ENCODE results near the gene LTBP1.

Gene LTBP1

GRCh38 chr2:33083699-33084387 lies 137.1 kb downstream of the LTBP1 start:
- DNase-seq (ENCODE audit: low spot score) = no peak

- no peak for DNase-seq (ENCODE audit: low spot score)
These were observed 137.7 kb downstream of the LTBP1 start for GRCh38 chr2:33084433-33084832.

- peak; percentile 41 for DNase-seq (ENCODE audit: low spot score)
These were observed 138.9 kb downstream of the LTBP1 start for GRCh38 chr2:33085646-33086045.

- no peak for DNase-seq (ENCODE audit: low spot score)
These were observed 139.8 kb downstream of the LTBP1 start for GRCh38 chr2:33086400-33087015.

- no peak for DNase-seq (ENCODE audit: low spot score)
These were observed 143.9 kb downstream of the LTBP1 start for GRCh38 chr2:33090553-33091134.

GRCh38 chr2:33091541-33092123 lies 144.9 kb downstream of the LTBP1 start:
- no peak for DNase-seq (ENCODE audit: low spot score)

- no peak for DNase-seq (ENCODE audit: low spot score)
These were observed 146.7 kb downstream of the LTBP1 start for GRCh38 chr2:33093283-33093993.

GRCh38 chr2:33094303-33094702 lies 147.6 kb downstream of the LTBP1 start:
- no peak for DNase-seq (ENCODE audit: low spot score)

- no peak for DNase-seq (ENCODE audit: low spot score)
These were observed 153.2 kb downstream of the LTBP1 start for GRCh38 chr2:33099989-33100388.

- DNase-seq (ENCODE audit: low spot score) = no peak
These were observed 154.2 kb downstream of the LTBP1 start for GRCh38 chr2:33100921-33101320.

GRCh38 chr2:33104052-33104623 lies 157.4 kb downstream of the LTBP1 start:
- no peak for DNase-seq (ENCODE audit: low spot score)

- DNase-seq (ENCODE audit: low spot score) = no peak
These were observed 158.0 kb downstream of the LTBP1 start for GRCh38 chr2:33104726-33105125.

GRCh38 chr2:33106115-33106514 lies 159.4 kb downstream of the LTBP1 start:
- DNase-seq (ENCODE audit: low spot score) = no peak

- no peak for DNase-seq (ENCODE audit: low spot score)
These were observed 161.1 kb downstream of the LTBP1 start for GRCh38 chr2:33107690-33108482.

GRCh38 chr2:33108483-33109443 lies 162.0 kb downstream of the LTBP1 start:
- no peak for DNase-seq (ENCODE audit: low spot score)

GRCh38 chr2:33110461-33110860 lies 163.7 kb downstream of the LTBP1 start:
- DNase-seq (ENCODE audit: low spot score) = no peak

- DNase-seq (ENCODE audit: low spot score) = no peak
These were observed 164.3 kb downstream of the LTBP1 start for GRCh38 chr2:33111002-33111446.

- DNase-seq (ENCODE audit: low spot score) = no peak
These were observed 168.4 kb downstream of the LTBP1 start for GRCh38 chr2:33115196-33115595.

- DNase-seq (ENCODE audit: low spot score) = no peak
These were observed 169.0 kb downstream of the LTBP1 start for GRCh38 chr2:33115728-33116127.

- no peak for DNase-seq (ENCODE audit: low spot score)
These were observed 170.0 kb downstream of the LTBP1 start for GRCh38 chr2:33116799-33117198.

Measured in GM03348 (cell line).